GM23248 (cell line): ENCODE data around the gene CCR3.

ENCODE experiments used
- EZH2 ChIP-seq: fragments of 200-600 bp; sonication (generic); IDR thresholded peaks from 2 replicates; pipeline ENCODE4 v1.6.1; 2018; ENCODE audit warnings: antibody characterized with exemption, mild to moderate bottlenecking; ENCODE audit not compliant: insufficient read depth, poor library complexity, severe bottlenecking
- EZH2phosphoT487 ChIP-seq: fragments of 200-600 bp; sonication (generic); IDR thresholded peaks from 2 replicates; pipeline ENCODE4 v1.6.1; 2018; ENCODE audit warnings: antibody characterized with exemption, moderate library complexity, mild to moderate bottlenecking, low read depth; ENCODE audit not compliant: insufficient read depth

GRCh38 chr3:46218196-46218709, 24.0 kb upstream of the CCR3 start:
- TF ChIP-seq EZH2, result no peak
- TF ChIP-seq EZH2phosphoT487, result no peak
